ENCODE results near the gene ROPN1L. TPM values are rescaled to one million over a fixed set of nuclear protein-coding genes. Genes with fewer than 3 reads are reported as not detected.
A peak's percentile ranks its signal among the peaks of the same experiment; 100 is the strongest.

The ROPN1L gene
- total RNA-seq, 2 donors from 2014 or later = 0.18 TPM; not detected in 1

GRCh38 chr5:10420932-10421331 lies 20.7 kb upstream of the ROPN1L start:
- H3K9me3 Mint-ChIP-seq = no peaks in the 10 kb centered on the region
- ATAC-seq (peak in 1 of 2 donors; percentile 17), DNase-seq (ENCODE audit: low spot score in 2 of 2) (no peak)
- peak overlapping the region in 1 of 2 donors; percentile 81 for H3K27ac Mint-ChIP-seq
- peaks cover 22 to 60% of the 10 kb centered on the region in 2 donors for H3K36me3 Mint-ChIP-seq

GRCh38 chr5:10421896-10422691 lies 19.6 kb upstream of the ROPN1L start:
- H3K36me3 Mint-ChIP-seq = peaks cover 25 to 55% of the 10 kb centered on the region in 2 donors

GRCh38 chr5:10423022-10423421 lies 18.7 kb upstream of the ROPN1L start:
- ATAC-seq (no peak), DNase-seq (ENCODE audit: low spot score in 2 of 2) (no peak)
- H3K27ac Mint-ChIP-seq = no peak overlapping the region
- H3K36me3 Mint-ChIP-seq = peaks cover 28 to 51% of the 10 kb centered on the region in 2 donors
- H3K9me3 Mint-ChIP-seq = no peaks in the 10 kb centered on the region

More at GRCh38 chr5:10421896-10422691, 19.6 kb upstream of the ROPN1L start:
- H3K27ac Mint-ChIP-seq = peak overlapping the region in 1 of 2 donors; percentile 4
- DNase-seq (ENCODE audit: low spot score in 2 of 2) = no peak
- no peaks in the 10 kb centered on the region for H3K9me3 Mint-ChIP-seq
- ATAC-seq = no peak

GRCh38 chr5:10424124-10424731 lies 17.5 kb upstream of the ROPN1L start:
- Mint-ChIP-seq H3K9me3 (no peaks in the 10 kb centered on the region), H3K36me3 (peaks cover 28 to 39% of the 10 kb centered on the region in 2 donors), H3K27ac (no peak overlapping the region)
- DNase-seq (ENCODE audit: low spot score in 2 of 2) = no peak
- ATAC-seq = peak in 1 of 2 donors; percentile 57

- H3K27ac Mint-ChIP-seq = peak overlapping the region; percentile 12 to 48
- ATAC-seq = no peak
- DNase-seq (ENCODE audit: low spot score in 2 of 2) = no peak
- peaks cover 13 to 20% of the 10 kb centered on the region in 2 donors for H3K36me3 Mint-ChIP-seq
- H3K9me3 Mint-ChIP-seq = no peaks in the 10 kb centered on the region
Observed at GRCh38 chr5:10427201-10427600, 14.5 kb upstream of the ROPN1L start.

- no peak for ATAC-seq
- no peak overlapping the region for H3K27ac Mint-ChIP-seq
- H3K9me3 Mint-ChIP-seq = no peaks in the 10 kb centered on the region
- DNase-seq (ENCODE audit: low spot score in 2 of 2) = no peak
- H3K36me3 Mint-ChIP-seq = peaks cover 13 to 18% of the 10 kb centered on the region in 2 donors
Observed at GRCh38 chr5:10427978-10428377, 13.7 kb upstream of the ROPN1L start.

- no peak overlapping the region for H3K27ac Mint-ChIP-seq
- peaks cover 13 to 26% of the 10 kb centered on the region in 2 donors for H3K36me3 Mint-ChIP-seq
- ATAC-seq (no peak), DNase-seq (ENCODE audit: low spot score in 2 of 2) (no peak)
- H3K9me3 Mint-ChIP-seq = no peaks in the 10 kb centered on the region
Observed at GRCh38 chr5:10431415-10431814, 10.3 kb upstream of the ROPN1L start.

GRCh38 chr5:10432059-10433008 lies 9.3 kb upstream of the ROPN1L start:
- H3K36me3 Mint-ChIP-seq = peaks cover 8 to 20% of the 10 kb centered on the region in 2 donors
- peak overlapping the region in 1 of 2 donors; percentile 22 for H3K27ac Mint-ChIP-seq
- H3K9me3 Mint-ChIP-seq = no peaks in the 10 kb centered on the region
- DNase-seq (ENCODE audit: low spot score in 2 of 2) = no peak
- peak in 1 of 2 donors; percentile 28 for ATAC-seq

GRCh38 chr5:10434392-10434791 lies 7.3 kb upstream of the ROPN1L start:
- peaks cover 6 to 20% of the 10 kb centered on the region in 2 donors for H3K36me3 Mint-ChIP-seq

GRCh38 chr5:10438301-10438700 lies 3.4 kb upstream of the ROPN1L start:
- Mint-ChIP-seq H3K9me3 (no peaks in the 10 kb centered on the region), H3K27ac (no peak overlapping the region), H3K36me3 (peaks cover 0 to 6% of the 10 kb centered on the region in 2 donors)
- ATAC-seq = no peak
- DNase-seq (ENCODE audit: low spot score in 2 of 2) = no peak

More at GRCh38 chr5:10434392-10434791, 7.3 kb upstream of the ROPN1L start:
- peak in 1 of 2 donors; percentile 33 for ATAC-seq
- Mint-ChIP-seq H3K27ac (no peak overlapping the region), H3K9me3 (no peaks in the 10 kb centered on the region)
- no peak for DNase-seq (ENCODE audit: low spot score in 2 of 2)

- DNase-seq (ENCODE audit: low spot score in 2 of 2) (no peak), ATAC-seq (no peak)
- Mint-ChIP-seq H3K36me3 (no peaks in the 10 kb centered on the region), H3K27ac (no peak overlapping the region), H3K9me3 (no peaks in the 10 kb centered on the region)
Observed at GRCh38 chr5:10439692-10440091, 2.0 kb upstream of the ROPN1L start.

GRCh38 chr5:10440367-10440990 lies 1.2 kb upstream of the ROPN1L start:
- Mint-ChIP-seq H3K36me3 (peaks cover 0 to 6% of the 10 kb centered on the region in 2 donors), H3K27ac (no peak overlapping the region), H3K9me3 (no peaks in the 10 kb centered on the region)
- no peak for ATAC-seq
- no peak for DNase-seq (ENCODE audit: low spot score in 2 of 2)

GRCh38 chr5:10441992-10442435 lies 335 bp downstream of the ROPN1L start:
- DNase-seq (ENCODE audit: low spot score in 2 of 2) (no peak), ATAC-seq (peak; percentile 1 to 64)
- Mint-ChIP-seq H3K9me3 (no peaks in the 10 kb centered on the region), H3K36me3 (peaks cover 0 to 12% of the 10 kb centered on the region in 2 donors), H3K27ac (no peak overlapping the region)

GRCh38 chr5:10442576-10442975 lies 897 bp downstream of the ROPN1L start:
- ATAC-seq = no peak
- no peaks in the 10 kb centered on the region for H3K9me3 Mint-ChIP-seq

GRCh38 chr5:10445352-10445751 lies 3.7 kb downstream of the ROPN1L start:
- ATAC-seq = no peak
- H3K9me3 Mint-ChIP-seq = no peaks in the 10 kb centered on the region
- DNase-seq (ENCODE audit: low spot score in 2 of 2) = no peak
- no peak overlapping the region for H3K27ac Mint-ChIP-seq
- peaks cover 0 to 12% of the 10 kb centered on the region in 2 donors for H3K36me3 Mint-ChIP-seq

More at GRCh38 chr5:10442576-10442975, 897 bp downstream of the ROPN1L start:
- peaks cover 0 to 12% of the 10 kb centered on the region in 2 donors for H3K36me3 Mint-ChIP-seq
- H3K27ac Mint-ChIP-seq = no peak overlapping the region
- no peak for DNase-seq (ENCODE audit: low spot score in 2 of 2)

- no peak for DNase-seq (ENCODE audit: low spot score in 2 of 2)
- Mint-ChIP-seq H3K9me3 (no peaks in the 10 kb centered on the region), H3K27ac (no peak overlapping the region), H3K36me3 (peaks cover 0 to 12% of the 10 kb centered on the region in 2 donors)
- no peak for ATAC-seq
Observed at GRCh38 chr5:10446490-10446889, 4.8 kb downstream of the ROPN1L start.

All from activated naive CD4-positive, alpha-beta T cell treated with anti-CD3 and anti-CD28 coated beads, Interleukin-2, amount 50 U/mL, for 72 hours (primary cell).